H1 (cell line): ENCODE measurements around the gene STXBP5L. TPM values are rescaled to one million over a fixed set of nuclear protein-coding genes. Genes with fewer than 3 reads are reported as not detected.

Source experiments
- CTCF ChIA-PET: fragments of 300-600 bp; sonication (Branson Sonifier 250); formaldehyde crosslinking; loops from one replicate; lab custom pipeline; 2021; ENCODE audit not compliant: partially characterized antibody; lab: Charles Lee
- POLR2A ChIA-PET: fragments of 300-600 bp; sonication (Branson Sonifier 250); formaldehyde crosslinking; loops from one replicate; lab custom pipeline; 2021; ENCODE audit warnings: inconsistent platforms; ENCODE audit not compliant: partially characterized antibody; lab: Charles Lee
- DNase-seq, 2 experiments: peaks; one replicate each; pipeline versions ENCODE4 v3.0.0 to v3.0.0-alpha.2; 2010 to 2022; ENCODE audit warnings: low spot score in 2 of 2, low read depth in 1 of 2, mixed read lengths in 1 of 2
- FAIRE-seq: peaks from 2 replicates; lab custom pipeline; 2011; peaks lifted over from hg19 to GRCh38; lab: Jason Lieb, UNC
- H2AFZ ChIP-seq: 2 replicates; pipeline ENCODE4 v1.8.1; 2012; ENCODE audit warnings: low read length, inconsistent platforms
- H2AK5ac ChIP-seq: 2 replicates; pipeline ENCODE4 v1.6.1; 2013; ENCODE audit warnings: low read depth, low read length
- H2BK120ac ChIP-seq: replicated peaks from 2 replicates; pipeline ENCODE3; 2013; ENCODE audit warnings: low read depth, low read length, inconsistent platforms
- H2BK12ac ChIP-seq: 2 replicates; pipeline ENCODE4 v1.6.1; 2013; ENCODE audit warnings: low read depth, low read length
- H2BK15ac ChIP-seq: 2 replicates; pipeline ENCODE4 v1.6.1; 2013; ENCODE audit warnings: low read length
- H2BK20ac ChIP-seq: 2 replicates; pipeline ENCODE4 v1.6.1; 2013; ENCODE audit warnings: low read length
- H2BK5ac ChIP-seq: 2 replicates; pipeline ENCODE4 v1.6.1; 2013; ENCODE audit warnings: low read depth, low read length
- H3K14ac ChIP-seq: 2 replicates; pipeline ENCODE4 v1.6.1; 2013; ENCODE audit warnings: inconsistent platforms; ENCODE audit not compliant: insufficient read length
- H3K18ac ChIP-seq: 2 replicates; pipeline ENCODE4 v1.6.1; 2013; ENCODE audit warnings: low read length; ENCODE audit errors: extremely low read depth
- H3K23ac ChIP-seq: 2 replicates; pipeline ENCODE4 v1.6.1; 2013; ENCODE audit warnings: inconsistent platforms; ENCODE audit not compliant: insufficient read length
- H3K23me2 ChIP-seq: 2 replicates; pipeline ENCODE4 v1.6.1; 2013; ENCODE audit warnings: low read depth, low read length
- H3K27ac ChIP-seq: 2 replicates; pipeline ENCODE4 v1.6.1; 2011; ENCODE audit warnings: low read depth, low read length, inconsistent platforms
- H3K27me3 ChIP-seq, 4 experiments: replicated peaks in 1 of 4; 1 replicate in 1 of 4; 2 replicates in 3 of 4; pipeline versions ENCODE4 v1.6.1 to v1.8.1; 2011 to 2013; ENCODE audit warnings: low read length in 3 of 4, mild to moderate bottlenecking in 3 of 4, inconsistent platforms in 2 of 4, mixed read lengths in 2 of 4, moderate library complexity in 1 of 4; ENCODE audit not compliant: control insufficient read depth in 3 of 4, insufficient read depth in 3 of 4; ENCODE audit errors: extremely low read depth in 1 of 4
- H3K36me3 ChIP-seq, 4 experiments: 2 replicates each; pipeline versions ENCODE4 v1.6.1 to v1.8.1; 2011 to 2013; ENCODE audit warnings: mild to moderate bottlenecking in 4 of 4, low read length in 3 of 4, moderate library complexity in 2 of 4, control low read depth in 1 of 4, inconsistent platforms in 1 of 4; ENCODE audit not compliant: insufficient read depth in 4 of 4, control insufficient read depth in 2 of 4
- H3K4ac ChIP-seq: replicated peaks from 2 replicates; pipeline ENCODE3; 2013; ENCODE audit warnings: low read length, low read depth, mixed read lengths, inconsistent platforms; ENCODE audit not compliant: insufficient read length
- H3K4me1 ChIP-seq, 4 experiments: replicated peaks in 1 of 4; 1 replicate in 1 of 4; 2 replicates in 3 of 4; pipeline versions ENCODE4 v1.6.1 to v1.8.1; 2011 to 2013; ENCODE audit warnings: low read length in 3 of 4, inconsistent platforms in 2 of 4, mixed read lengths in 1 of 4; ENCODE audit not compliant: insufficient read depth in 4 of 4, control insufficient read depth in 3 of 4
- H3K4me2 ChIP-seq, 2 experiments: 2 replicates each; pipeline versions ENCODE4 v1.6.1 to v1.8.1; 2011 to 2013; ENCODE audit warnings: low read depth in 2 of 2, low read length in 2 of 2, control low read depth in 1 of 2, inconsistent platforms in 1 of 2, mild to moderate bottlenecking in 1 of 2; ENCODE audit not compliant: insufficient read depth in 1 of 2
- H3K4me3 ChIP-seq, 4 experiments: fragments of 200-600, 300-600 bp in 1 of 4; sonication (generic), shearing (Covaris generic), sonication (Bioruptor Twin) in 1 of 4; 2 replicates each; pipeline versions ENCODE4 v1.5.1 to v1.8.1; 2011 to 2016; ENCODE audit warnings: low read length in 4 of 4, low read depth in 3 of 4, control low read depth in 2 of 4, inconsistent platforms in 2 of 4, mild to moderate bottlenecking in 2 of 4, mixed read lengths in 1 of 4, moderate library complexity in 1 of 4; ENCODE audit not compliant: insufficient read depth in 2 of 4; ENCODE audit errors: extremely low read depth in 1 of 4
- H3K56ac ChIP-seq: replicated peaks from 2 replicates; pipeline ENCODE3; 2013; ENCODE audit warnings: low read depth, mild to moderate bottlenecking, mixed read lengths, low read length, inconsistent platforms; ENCODE audit not compliant: insufficient read length
- H3K79me1 ChIP-seq: 2 replicates; pipeline ENCODE4 v1.6.1; 2013; ENCODE audit warnings: low read depth, low read length, control low read depth
- H3K79me2 ChIP-seq, 2 experiments: 2 replicates each; pipeline versions ENCODE4 v1.6.1 to v1.8.1; 2012 to 2013; ENCODE audit warnings: low read length in 2 of 2, mild to moderate bottlenecking in 2 of 2, inconsistent platforms in 1 of 2; ENCODE audit not compliant: insufficient read depth in 2 of 2, control insufficient read depth in 1 of 2
- H3K9ac ChIP-seq, 4 experiments: replicated peaks in 1 of 4; 1 replicate in 1 of 4; 2 replicates in 3 of 4; pipeline versions ENCODE4 v1.6.1 to v1.8.1; 2011 to 2013; ENCODE audit warnings: low read depth in 3 of 4, low read length in 3 of 4, control low read depth in 2 of 4, mild to moderate bottlenecking in 2 of 4, moderate library complexity in 2 of 4, inconsistent platforms in 1 of 4; ENCODE audit errors: extremely low read depth in 1 of 4
- H3K9me3 ChIP-seq, 2 experiments: 2 replicates each; pipeline versions ENCODE4 v1.6.1 to v1.8.1; 2012 to 2013; ENCODE audit warnings: mild to moderate bottlenecking in 2 of 2, moderate library complexity in 2 of 2, control low read depth in 1 of 2, inconsistent platforms in 1 of 2, low read depth in 1 of 2, low read length in 1 of 2, mixed read lengths in 1 of 2; ENCODE audit not compliant: insufficient read depth in 2 of 2
- H4K20me1 ChIP-seq, 2 experiments: replicated peaks in 1 of 2; 2 replicates each; pipeline versions ENCODE3 to v1.8.1; 2011 to 2013; ENCODE audit warnings: inconsistent platforms in 2 of 2, low read length in 2 of 2, mild to moderate bottlenecking in 1 of 2; ENCODE audit not compliant: insufficient read depth in 2 of 2, control insufficient read depth in 1 of 2
- H4K5ac ChIP-seq: 2 replicates; pipeline ENCODE4 v1.6.1; 2013; ENCODE audit warnings: low read length, low read depth, mixed read lengths, inconsistent platforms; ENCODE audit not compliant: insufficient read length
- H4K8ac ChIP-seq: 2 replicates; pipeline ENCODE4 v1.8.0; 2013; ENCODE audit warnings: mild to moderate bottlenecking, moderate library complexity, low read length, inconsistent platforms; ENCODE audit not compliant: insufficient read depth; ENCODE audit errors: extremely low read depth
- H4K91ac ChIP-seq: replicated peaks from 2 replicates; pipeline ENCODE3; 2013; ENCODE audit warnings: low read length, mixed read lengths, inconsistent platforms; ENCODE audit not compliant: insufficient read length
- BACH1 ChIP-seq: IDR thresholded peaks from 2 replicates; pipeline ENCODE4 v1.6.1; 2012; ENCODE audit warnings: low read length, improper control_type of control experiment
- CREB1 ChIP-seq: IDR thresholded peaks from 2 replicates; pipeline ENCODE4 v1.6.1; 2012; ENCODE audit warnings: inconsistent platforms
- MAFK ChIP-seq: IDR thresholded peaks from 2 replicates; pipeline ENCODE4 v1.6.1; 2012; ENCODE audit warnings: low read depth, mild to moderate bottlenecking, improper control_type of control experiment, low read length
- NANOG ChIP-seq: IDR thresholded peaks from 2 replicates; pipeline ENCODE4 v1.6.1; 2011; ENCODE audit warnings: low read length, low read depth, mild to moderate bottlenecking, inconsistent platforms; ENCODE audit not compliant: insufficient read depth, poor library complexity, severe bottlenecking
- RBBP5 ChIP-seq: IDR thresholded peaks from 2 replicates; pipeline ENCODE4 v1.7.1; 2012; ENCODE audit warnings: low read depth, mild to moderate bottlenecking, inconsistent platforms, low read length, moderate library complexity, borderline replicate concordance
- RNF2 ChIP-seq: fragments of 200-900, 300-1000 bp; sonication (generic); IDR thresholded peaks from 2 replicates; pipeline ENCODE4 v1.7.1; 2016; ENCODE audit warnings: borderline replicate concordance, low read depth, mild to moderate bottlenecking, antibody characterized with exemption, low read length; ENCODE audit not compliant: poor library complexity, severe bottlenecking; ENCODE audit errors: missing control alignments
- WGBS, 2 experiments: shearing (Covaris generic) in 1 of 2; methylation state at CpG; one replicate each; pipeline versions ENCODE4 v1.1.6 to v1.1.7; 2013 to 2015; ENCODE audit warnings: low lambda C conversion rate in 2 of 2, mixed read lengths in 2 of 2, inconsistent platforms in 1 of 2, low coverage in 1 of 2, missing lambda C conversion rate in 1 of 2; ENCODE audit not compliant: insufficient replicate concordance in 2 of 2, insufficient coverage in 1 of 2, insufficient read length in 1 of 2; ENCODE audit errors: extremely low coverage in 1 of 2, missing lambda C conversion rate in 1 of 2; 5-methylcytosine and 5-hydroxymethylcytosine counted together
- polyA plus RNA-seq, 7 experiments: library from polyadenylated mRNA; depleted of rRNA in 3 of 7; stranded (reverse) in 5 of 7; unstranded in 2 of 7; fragments of >200 nt in 5 of 7; fragments of 200-250 nt in 2 of 7; gene quantifications; 1 replicate in 5 of 7; 2 replicates in 1 of 7; 4 replicates in 1 of 7; pipeline versions ENCODE4 v1.2.1 to v1.2.3, GENCODE V29; 2011 to 2013; ENCODE audit warnings: missing spikeins in 2 of 7, mixed read lengths in 2 of 7
- total RNA-seq: library from RNA; stranded (reverse); fragmentation: NEBNext Ultra II Directional; extraction: Animal tissue kit (Norgen Biotek cat#: 25700); gene quantifications from 2 replicates; pipeline ENCODE4 v1.2.1, GENCODE V29; 2021

STXBP5L gene
- total and polyA plus RNA-seq, 2 of the 8 experiments (the other 6 are each of a cell fraction or from before 2014, with no cell fraction given) = 2.0 to 6.0 TPM

GRCh38 chr3:121073011-121073410, 165.0 kb downstream of the STXBP5L start:
- Histone ChIP-seq H3K4me1 (no peaks in the 10 kb centered on the region), H3K79me2 (no peaks in the 10 kb centered on the region), H3K79me1 (no peaks in the 10 kb centered on the region), H3K23me2 (no peaks in the 10 kb centered on the region), H4K5ac (no peak overlapping the region), H3K4ac (no peak overlapping the region), H2BK120ac (no peak overlapping the region), H3K4me3 (no peak overlapping the region), H3K56ac (no peak overlapping the region), H3K36me3 (no peaks in the 10 kb centered on the region; a peak in 1 of 8 replicates), H2BK12ac (no peak overlapping the region), H3K9me3 (peaks cover 2 to 4% of the 10 kb centered on the region in 2 experiments; a peak in 2 of 4 replicates), H3K9ac (no peak overlapping the region), H3K27me3 (no peaks in the 10 kb centered on the region), H3K18ac (no peak overlapping the region), H4K20me1 (no peaks in the 10 kb centered on the region), H4K8ac (no peak overlapping the region; the same call in 1 of the 2 replicates), H3K4me2 (no peak overlapping the region), H3K14ac (no peak overlapping the region), H2BK5ac (no peak overlapping the region), H2AFZ (no peak overlapping the region), H2BK15ac (no peak overlapping the region), H3K23ac (no peak overlapping the region), H3K27ac (no peak overlapping the region), H2BK20ac (no peak overlapping the region), H4K91ac (no peak overlapping the region), H2AK5ac (no peak overlapping the region)
- WGBS, 2 experiments = 84% methylated on average over 7 of the region's 7 CpGs; no CpG with 5 or more reads in 1 of the 2 experiments
- ChIA-PET CTCF (interaction anchor here (1.2 to 1.8 kb wide), 2 partner anchors 9 to 39 kb away, joined by 3 to 5 read pairs; no protein-coding TSS in a partner anchor), POLR2A (no interaction called here)
- FAIRE-seq (no peak), DNase-seq (no peak)
- TF ChIP-seq MAFK (no peak), RBBP5 (no peak), CREB1 (no peak), RNF2 (no peak), NANOG (no peak), BACH1 (no peak)
